Measurements from ENCODE around the gene LATS2. TPM values are rescaled to one million over a fixed set of nuclear protein-coding genes. Genes with fewer than 3 reads are reported as not detected.

LATS2 gene
- total and polyA plus RNA-seq, 2 of the 8 experiments (the other 6 are each of a cell fraction or from before 2014, with no cell fraction given), result 8.3 to 26.2 TPM

- Histone ChIP-seq H3K27me3 (replicated peaks in 1 of 4; ENCODE audit: control insufficient read depth in 3 of 4, extremely low read depth in 1 of 4, insufficient read depth in 3 of 4, low read length in 3 of 4) (no peaks in the 10 kb centered on the region), H2AK5ac (ENCODE audit: low read depth, low read length) (no peak overlapping the region), H3K14ac (ENCODE audit: insufficient read length) (no peak overlapping the region), H2BK12ac (ENCODE audit: low read depth, low read length) (no peak overlapping the region), H3K23ac (ENCODE audit: insufficient read length) (no peak overlapping the region), H3K4me1 (replicated peaks in 1 of 4; ENCODE audit: control insufficient read depth in 3 of 4, insufficient read depth in 4 of 4, low read length in 3 of 4) (peaks cover 0 to 4% (median 2%) of the 10 kb centered on the region in 4 experiments; a peak in 2 of 7 replicates), H3K4me3 (ENCODE audit: extremely low read depth in 1 of 4, insufficient read depth in 2 of 4, low read depth in 3 of 4, low read length in 4 of 4) (no peak overlapping the region), H3K4ac (replicated peaks; ENCODE audit: insufficient read length, low read depth, low read length) (no peak overlapping the region), H3K36me3 (ENCODE audit: control insufficient read depth in 2 of 4, insufficient read depth in 4 of 4, low read length in 3 of 4) (peaks cover 0 to 3% (median 0%) of the 10 kb centered on the region in 4 experiments; a peak in 2 of 8 replicates), H2BK20ac (ENCODE audit: low read length) (no peak overlapping the region), H3K4me2 (ENCODE audit: insufficient read depth in 1 of 2, low read depth in 2 of 2, low read length in 2 of 2) (no peak overlapping the region; a peak in 1 of 4 replicates), H4K91ac (replicated peaks; ENCODE audit: insufficient read length, low read length) (no peak overlapping the region), H3K23me2 (ENCODE audit: low read depth, low read length) (no peaks in the 10 kb centered on the region), H2AFZ (ENCODE audit: low read length) (no peak overlapping the region), H4K20me1 (replicated peaks in 1 of 2; ENCODE audit: control insufficient read depth in 1 of 2, insufficient read depth in 2 of 2, low read length in 2 of 2) (peaks cover 17 to 19% of the 10 kb centered on the region in 2 experiments), H2BK120ac (replicated peaks; ENCODE audit: low read depth, low read length) (no peak overlapping the region), H3K18ac (ENCODE audit: extremely low read depth, low read length) (no peak overlapping the region), H4K5ac (ENCODE audit: insufficient read length, low read depth, low read length) (no peak overlapping the region), H3K56ac (replicated peaks; ENCODE audit: insufficient read length, low read depth, low read length) (no peak overlapping the region), H2BK5ac (ENCODE audit: low read depth, low read length) (no peak overlapping the region), H3K27ac (ENCODE audit: low read depth, low read length) (no peak overlapping the region), H3K9me3 (ENCODE audit: insufficient read depth in 2 of 2, low read depth in 1 of 2, low read length in 1 of 2) (no peaks in the 10 kb centered on the region), H4K8ac (ENCODE audit: extremely low read depth, insufficient read depth, low read length) (no peak overlapping the region), H3K79me2 (ENCODE audit: control insufficient read depth in 1 of 2, insufficient read depth in 2 of 2, low read length in 2 of 2) (peaks cover 10 to 77% of the 10 kb centered on the region in 2 experiments), H3K79me1 (ENCODE audit: low read depth, low read length) (peaks cover 7% of the 10 kb centered on the region), H3K9ac (replicated peaks in 1 of 4; ENCODE audit: extremely low read depth in 1 of 4, low read depth in 3 of 4, low read length in 3 of 4) (no peak overlapping the region), H2BK15ac (ENCODE audit: low read length) (no peak overlapping the region)
- ChIA-PET POLR2A (ENCODE audit: partially characterized antibody) (interaction anchor here (0.6 to 2.1 kb wide), 4 partner anchors 10 to 1382 kb away, joined by 3 to 6 read pairs (median 4); no protein-coding TSS in a partner anchor), CTCF (ENCODE audit: partially characterized antibody) (interaction anchor here (0.9 kb wide), 1 partner anchor 13 kb away, joined by 3 read pairs; no protein-coding TSS in a partner anchor)
- DNase-seq (ENCODE audit: low read depth in 1 of 2, low spot score in 2 of 2) (no peak), FAIRE-seq (no peak)
- WGBS, 2 experiments (ENCODE audit: extremely low coverage in 1 of 2, insufficient coverage in 1 of 2, insufficient read length in 1 of 2, insufficient replicate concordance in 2 of 2, low coverage in 1 of 2, low lambda C conversion rate in 2 of 2, missing lambda C conversion rate in 1 of 2), result 67% methylated on average over 5 of the region's 5 CpGs; no CpG with 5 or more reads in 1 of the 2 experiments
- TF ChIP-seq ATF2 (IDR thresholded peaks at IDR 0.05; ENCODE audit: low read length), result no peak
Measured at GRCh38 chr13:21020176-21020575, 41.2 kb downstream of the LATS2 start.
